Activated naive CD4-positive, alpha-beta T cell treated with anti-CD3 and anti-CD28 coated beads, Interleukin-2, amount 50 U/mL, for 24 hours (primary cell): ENCODE measurements around the gene GASK1A.

Experiments used
- H3K27ac Mint-ChIP-seq: one replicate; pipeline ENCODE4 v1.8.0; 2021; ENCODE audit warnings: mild to moderate bottlenecking, mixed read lengths
- H3K27me3 Mint-ChIP-seq: one replicate; pipeline ENCODE4 v1.8.0; 2021; ENCODE audit warnings: mixed read lengths
- H3K36me3 Mint-ChIP-seq: one replicate; pipeline ENCODE4 v1.8.0; 2021; ENCODE audit warnings: mixed read lengths
- H3K4me1 Mint-ChIP-seq: one replicate; pipeline ENCODE4 v1.8.0; 2021; ENCODE audit warnings: mixed read lengths
- H3K4me3 Mint-ChIP-seq: one replicate; pipeline ENCODE4 v1.8.0; 2021; ENCODE audit warnings: mild to moderate bottlenecking, mixed read lengths
- H3K9me3 Mint-ChIP-seq: one replicate; pipeline ENCODE4 v1.8.0; 2021; ENCODE audit warnings: mixed read lengths

The GASK1A gene

GRCh38 chr3:43090238-43090637 is 111.1 kb downstream of the GASK1A start:
- peaks cover 17% of the 10 kb centered on the region for H3K4me1 Mint-ChIP-seq
- H3K27me3 Mint-ChIP-seq: no peaks in the 10 kb centered on the region
- no peaks in the 10 kb centered on the region for H3K9me3 Mint-ChIP-seq
- no peak overlapping the region for H3K27ac Mint-ChIP-seq
- peaks cover 3% of the 10 kb centered on the region for H3K36me3 Mint-ChIP-seq
- H3K4me3 Mint-ChIP-seq: no peak overlapping the region

GRCh38 chr3:43091481-43091880 is 112.4 kb downstream of the GASK1A start:
- H3K27me3 Mint-ChIP-seq: no peaks in the 10 kb centered on the region
- no peak overlapping the region for H3K4me3 Mint-ChIP-seq
- no peaks in the 10 kb centered on the region for H3K9me3 Mint-ChIP-seq
- no peak overlapping the region for H3K27ac Mint-ChIP-seq
- peaks cover 22% of the 10 kb centered on the region for H3K4me1 Mint-ChIP-seq
- H3K36me3 Mint-ChIP-seq: peaks cover 6% of the 10 kb centered on the region

DNA sequence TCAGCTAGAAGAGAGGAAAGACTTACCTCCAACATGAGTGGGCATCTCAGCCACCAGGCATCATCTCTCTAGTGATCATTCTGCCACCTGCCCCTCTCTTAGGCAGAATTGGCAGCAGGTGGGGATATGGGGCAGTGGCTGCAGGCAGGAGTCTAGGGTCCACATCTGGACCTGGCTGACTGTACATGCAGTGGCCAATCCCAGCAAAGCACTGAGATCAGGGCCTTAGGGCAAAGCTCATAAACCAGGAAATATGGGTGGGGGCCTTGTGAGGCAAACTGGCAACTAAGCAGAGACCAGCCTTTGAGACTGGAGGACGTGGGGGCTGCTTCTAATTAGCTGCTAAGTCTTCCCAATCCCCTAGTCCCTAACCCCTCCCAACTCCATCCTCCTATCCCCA is 113.9 kb downstream of the GASK1A start:
- H3K27me3 Mint-ChIP-seq: no peaks in the 10 kb centered on the region
- H3K4me3 Mint-ChIP-seq: no peak overlapping the region
- H3K36me3 Mint-ChIP-seq: peaks cover 7% of the 10 kb centered on the region
- H3K27ac Mint-ChIP-seq: no peak overlapping the region
- no peaks in the 10 kb centered on the region for H3K9me3 Mint-ChIP-seq
- H3K4me1 Mint-ChIP-seq: peaks cover 25% of the 10 kb centered on the region

- no peak overlapping the region for H3K27ac Mint-ChIP-seq
- peaks cover 25% of the 10 kb centered on the region for H3K4me1 Mint-ChIP-seq
- H3K9me3 Mint-ChIP-seq: no peaks in the 10 kb centered on the region
- H3K36me3 Mint-ChIP-seq: peaks cover 7% of the 10 kb centered on the region
- H3K27me3 Mint-ChIP-seq: no peaks in the 10 kb centered on the region
- no peak overlapping the region for H3K4me3 Mint-ChIP-seq
These were observed 114.9 kb downstream of the GASK1A start for GRCh38 chr3:43093974-43094373.

- H3K36me3 Mint-ChIP-seq: peaks cover 7% of the 10 kb centered on the region
These were observed 115.3 kb downstream of the GASK1A start for GRCh38 chr3:43094381-43094780.

GRCh38 chr3:43094851-43095250 is 115.7 kb downstream of the GASK1A start:
- no peaks in the 10 kb centered on the region for H3K9me3 Mint-ChIP-seq

More at GRCh38 chr3:43094381-43094780, 115.3 kb downstream of the GASK1A start:
- Mint-ChIP-seq H3K4me3 (no peak overlapping the region), H3K27ac (no peak overlapping the region), H3K27me3 (no peaks in the 10 kb centered on the region), H3K9me3 (no peaks in the 10 kb centered on the region), H3K4me1 (peaks cover 25% of the 10 kb centered on the region)

GRCh38 chr3:43095370-43095769 is 116.3 kb downstream of the GASK1A start:
- Mint-ChIP-seq H3K27ac (no peak overlapping the region), H3K27me3 (no peaks in the 10 kb centered on the region), H3K4me1 (peaks cover 24% of the 10 kb centered on the region), H3K36me3 (peaks cover 7% of the 10 kb centered on the region), H3K9me3 (no peaks in the 10 kb centered on the region), H3K4me3 (no peak overlapping the region)

More at GRCh38 chr3:43094851-43095250, 115.7 kb downstream of the GASK1A start:
- no peaks in the 10 kb centered on the region for H3K27me3 Mint-ChIP-seq
- H3K4me1 Mint-ChIP-seq: peaks cover 25% of the 10 kb centered on the region
- H3K4me3 Mint-ChIP-seq: no peak overlapping the region
- H3K36me3 Mint-ChIP-seq: peaks cover 7% of the 10 kb centered on the region
- H3K27ac Mint-ChIP-seq: no peak overlapping the region

DNA sequence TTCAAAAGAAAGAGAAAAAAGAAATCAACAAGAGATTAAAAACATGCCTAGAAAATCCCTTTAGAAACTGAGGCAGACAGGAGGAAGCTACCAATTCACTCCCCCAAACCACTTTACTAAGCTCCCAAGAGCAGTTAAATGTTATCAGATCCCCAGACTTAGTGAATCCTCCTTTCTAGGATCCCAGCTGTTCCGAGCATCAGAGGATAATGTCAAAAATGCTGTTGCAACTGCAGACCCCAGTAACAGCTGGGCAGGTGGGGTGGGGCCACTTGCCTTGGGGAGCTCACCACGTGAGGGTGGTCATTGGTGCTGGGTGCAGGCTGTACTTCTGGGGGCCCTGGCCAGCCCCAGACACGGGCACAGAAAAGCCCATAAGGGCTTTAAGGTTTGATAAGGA is 117.7 kb downstream of the GASK1A start:
- Mint-ChIP-seq H3K9me3 (no peaks in the 10 kb centered on the region), H3K4me3 (no peak overlapping the region), H3K27ac (no peak overlapping the region), H3K36me3 (peaks cover 7% of the 10 kb centered on the region), H3K27me3 (no peaks in the 10 kb centered on the region), H3K4me1 (peaks cover 26% of the 10 kb centered on the region)

GRCh38 chr3:43097400-43098080 is 118.4 kb downstream of the GASK1A start:
- Mint-ChIP-seq H3K4me1 (peaks cover 26% of the 10 kb centered on the region), H3K27ac (no peak overlapping the region), H3K9me3 (no peaks in the 10 kb centered on the region), H3K36me3 (peaks cover 5% of the 10 kb centered on the region), H3K27me3 (no peaks in the 10 kb centered on the region), H3K4me3 (no peak overlapping the region)

- Mint-ChIP-seq H3K4me3 (no peak overlapping the region), H3K27ac (no peak overlapping the region), H3K36me3 (peaks cover 5% of the 10 kb centered on the region), H3K4me1 (peaks cover 27% of the 10 kb centered on the region), H3K27me3 (no peaks in the 10 kb centered on the region), H3K9me3 (no peaks in the 10 kb centered on the region)
These were observed 119.7 kb downstream of the GASK1A start for GRCh38 chr3:43098761-43099160.

- Mint-ChIP-seq H3K4me3 (no peak overlapping the region), H3K9me3 (no peaks in the 10 kb centered on the region), H3K36me3 (no peaks in the 10 kb centered on the region), H3K27ac (no peak overlapping the region), H3K4me1 (peaks cover 27% of the 10 kb centered on the region), H3K27me3 (peaks cover under 1% of the 10 kb centered on the region)
These were observed 123.8 kb downstream of the GASK1A start for GRCh38 chr3:43102773-43103480.

GRCh38 chr3:43104039-43104438 is 124.9 kb downstream of the GASK1A start:
- no peaks in the 10 kb centered on the region for H3K9me3 Mint-ChIP-seq

DNA sequence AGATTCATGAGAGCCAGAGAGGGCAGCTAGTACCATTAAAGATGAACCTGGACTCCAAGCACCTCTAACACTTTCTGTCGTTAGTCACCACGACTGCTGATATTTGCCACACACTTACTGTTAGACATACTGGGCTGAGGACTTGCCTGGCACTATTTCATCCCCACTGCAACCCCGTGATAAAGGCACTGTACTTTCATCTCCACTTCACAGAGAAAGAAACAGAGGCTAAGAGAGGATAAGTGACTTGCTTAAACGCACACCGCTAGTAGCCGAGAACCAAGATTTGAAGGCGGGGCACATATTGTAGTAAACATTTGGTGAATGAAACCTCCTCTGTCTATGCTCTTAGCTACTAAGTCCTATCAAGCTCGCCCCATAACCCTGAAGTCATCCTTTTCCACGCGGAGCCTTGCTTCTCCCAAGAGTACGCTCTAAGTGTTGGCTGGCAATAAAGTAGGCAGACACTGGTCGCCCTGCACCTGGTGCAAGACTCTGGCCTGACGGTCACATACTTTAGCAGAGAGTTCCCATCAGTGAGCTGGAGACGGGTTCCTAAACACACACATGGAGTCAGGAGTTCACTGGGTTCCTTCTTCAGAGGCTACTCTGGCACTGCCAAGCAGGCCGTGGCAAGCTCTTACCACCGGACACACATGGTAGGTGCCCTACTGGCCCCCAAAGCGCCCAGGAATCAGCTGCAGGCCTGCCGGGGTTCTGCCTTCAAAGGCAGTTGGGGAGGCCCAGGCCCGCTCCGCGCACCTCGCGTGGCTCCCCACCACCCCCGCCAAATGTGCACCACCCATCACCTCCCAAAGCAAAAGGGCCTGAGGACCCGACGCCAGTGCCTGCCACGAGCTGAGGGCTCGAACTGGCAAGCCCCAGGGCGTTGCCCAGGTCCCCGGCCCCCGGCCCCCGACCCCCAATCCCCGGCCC is 125.8 kb downstream of the GASK1A start:
- Mint-ChIP-seq H3K27me3 (peaks cover 1% of the 10 kb centered on the region), H3K36me3 (no peaks in the 10 kb centered on the region), H3K27ac (no peak overlapping the region), H3K4me3 (peak overlapping the region; percentile 66), H3K4me1 (peaks cover 27% of the 10 kb centered on the region), H3K9me3 (no peaks in the 10 kb centered on the region)

More at GRCh38 chr3:43104039-43104438, 124.9 kb downstream of the GASK1A start:
- Mint-ChIP-seq H3K27ac (no peak overlapping the region), H3K36me3 (no peaks in the 10 kb centered on the region), H3K27me3 (peaks cover 1% of the 10 kb centered on the region), H3K4me1 (peaks cover 27% of the 10 kb centered on the region), H3K4me3 (peak overlapping the region; percentile 66)

GRCh38 chr3:43105596-43106292 is 126.6 kb downstream of the GASK1A start, which contains the start of gene POMGNT2:
TSS of gene POMGNT2 (minus strand) at chr3:43106079. CDS start at chr3:43081431, 24,648 bp downstream.
- H3K4me3 Mint-ChIP-seq: peak within 1 kb of the TSS; percentile 83
- peaks cover 25% of the 10 kb centered on the region for H3K4me1 Mint-ChIP-seq
- peaks cover 1% of the 10 kb centered on the region for H3K27me3 Mint-ChIP-seq
- H3K9me3 Mint-ChIP-seq: no peaks in the 10 kb centered on the region
- peak within 1 kb of the TSS; percentile 41 for H3K27ac Mint-ChIP-seq
- no peaks in the 10 kb centered on the region for H3K36me3 Mint-ChIP-seq

DNA sequence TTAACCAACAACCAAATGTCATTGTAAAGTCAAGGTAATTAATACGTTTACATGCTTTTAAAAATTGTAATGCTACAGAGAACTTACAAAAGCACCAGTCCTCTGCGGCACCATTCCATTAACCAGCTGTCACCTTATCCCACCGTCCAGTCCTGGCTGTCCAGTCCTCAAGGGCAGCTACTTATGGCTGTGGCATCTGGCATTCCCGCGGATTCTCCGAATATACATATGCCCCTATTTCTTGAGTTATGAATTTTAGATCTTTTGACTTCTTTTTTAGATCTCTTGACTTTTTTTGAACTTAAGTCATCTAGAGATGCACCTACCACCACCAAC is 127.2 kb downstream of the GASK1A start:
- Mint-ChIP-seq H3K4me1 (peaks cover 20% of the 10 kb centered on the region), H3K27ac (peak overlapping the region; percentile 41), H3K36me3 (no peaks in the 10 kb centered on the region), H3K4me3 (peak overlapping the region; percentile 83), H3K9me3 (no peaks in the 10 kb centered on the region), H3K27me3 (peaks cover 1% of the 10 kb centered on the region)
